CD4-positive, alpha-beta T cell treated with Interleukin-12 subunit alpha and Interleukin-12 subunit beta, for 1 hour (primary cell): ENCODE results near the gene JMJD4.
"Not testable (repeated sequence)": the region's sequence is repeated elsewhere in the genome, so short reads cannot be mapped to it uniquely, and the experiment has no call there.

ENCODE experiments used
- DNase-seq: peaks from one replicate; pipeline ENCODE4 v3.0.0-alpha.2; 2020

The JMJD4 gene

GRCh38 chr1:227731241-227731677 lies 3.8 kb downstream of the JMJD4 start:
- DNase-seq = no peak

GRCh38 chr1:227730630-227731151 lies 4.4 kb downstream of the JMJD4 start:
- no peak for DNase-seq

- DNase-seq = peak; percentile 53
Observed at GRCh38 chr1:227729881-227730629, 5.0 kb downstream of the JMJD4 start.

- no peak for DNase-seq
Observed at GRCh38 chr1:227729144-227729880, 5.8 kb downstream of the JMJD4 start.

GRCh38 chr1:227728892-227729143 lies 6.3 kb downstream of the JMJD4 start:
- no peak for DNase-seq

- DNase-seq = peak; percentile 75
Observed at GRCh38 chr1:227728059-227728891, 6.8 kb downstream of the JMJD4 start.

GRCh38 chr1:227726924-227727599 lies 8.0 kb downstream of the JMJD4 start:
- no peak for DNase-seq

- no peak for DNase-seq
Observed at GRCh38 chr1:227726318-227726717, 8.8 kb downstream of the JMJD4 start.

GRCh38 chr1:227725046-227725445 lies 10.1 kb downstream of the JMJD4 start:
- no peak for DNase-seq

GRCh38 chr1:227723474-227723873 lies 11.6 kb downstream of the JMJD4 start:
- no peak for DNase-seq

- no peak for DNase-seq
Observed at GRCh38 chr1:227718932-227719331, 16.2 kb downstream of the JMJD4 start.

- DNase-seq = no peak
Observed at GRCh38 chr1:227712648-227713047, 22.5 kb downstream of the JMJD4 start.

GRCh38 chr1:227710474-227710873 lies 24.6 kb downstream of the JMJD4 start:
- DNase-seq = not testable (repeated sequence)

- no peak for DNase-seq
Observed at GRCh38 chr1:227709451-227709850, 25.7 kb downstream of the JMJD4 start.

- DNase-seq = no peak
Observed at GRCh38 chr1:227707846-227708245, 27.3 kb downstream of the JMJD4 start.

GRCh38 chr1:227701631-227702030 lies 33.5 kb downstream of the JMJD4 start:
- DNase-seq = not testable (repeated sequence)

- no peak for DNase-seq
Observed at GRCh38 chr1:227697321-227697864, 37.7 kb downstream of the JMJD4 start.

GRCh38 chr1:227685807-227686206 lies 49.3 kb downstream of the JMJD4 start:
- DNase-seq = no peak
